Ovary (tissue), 9 donors: ENCODE measurements around the gene MMP21. TPM values are rescaled to one million over a fixed set of nuclear protein-coding genes. Genes with fewer than 3 reads are reported as not detected.

ENCODE experiments used
- DNase-seq, 5 donors: peaks; one replicate each; pipeline ENCODE4 v3.0.0-alpha.2; 2019 to 2020
- H3K27ac ChIP-seq, 2 donors: fragments of 200-600 bp; one replicate each; pipeline versions ENCODE4 v1.5.1 to v1.8.0; 2019 to 2022
- H3K27me3 ChIP-seq: fragments of 200-600 bp; one replicate; pipeline ENCODE4 v1.8.0; 2022
- H3K36me3 ChIP-seq: fragments of 200-600 bp; sonication (generic); one replicate; pipeline ENCODE4 v1.5.1; 2019
- H3K4me1 ChIP-seq: one replicate; pipeline ENCODE4 v1.8.1; 2013; ENCODE audit warnings: mild to moderate bottlenecking, moderate library complexity; ENCODE audit not compliant: insufficient read depth
- H3K4me3 ChIP-seq: fragments of 200-600 bp; sonication (generic); one replicate; pipeline ENCODE4 v1.5.1; 2017
- H3K9me3 ChIP-seq, 2 donors: fragments of 200-600 bp in 1 of 2; sonication (generic) in 1 of 2; one replicate each; pipeline versions ENCODE4 v1.5.1 to v1.8.1; 2013 to 2019; ENCODE audit warnings: mild to moderate bottlenecking in 1 of 2, moderate library complexity in 1 of 2
- EP300 ChIP-seq: sonication (generic); formaldehyde crosslinking; IDR thresholded peaks from one replicate; pipeline ENCODE4 v1.6.1; 2017; ENCODE audit warnings: antibody characterized with exemption
- POLR2A ChIP-seq: fragments of 450-650 bp; IDR thresholded peaks from one replicate; pipeline ENCODE4 v1.6.1; 2017; ENCODE audit warnings: antibody characterized with exemption, mild to moderate bottlenecking, moderate library complexity
- WGBS, 3 donors: extraction: QIAGEN DNeasy Blood & Tissue Kit in 1 of 3; methylation state at CpG; one replicate each; pipeline versions ENCODE4 v1.1.5 to v1.1.7; 2013 to 2017; 5-methylcytosine and 5-hydroxymethylcytosine counted together
- intact Hi-C, 4 donors: fragments of 100-400 bp; cut with DNase I; formaldehyde crosslinking; loops; one replicate each; pipeline versions ENCODE4 v1.11.0 to v1.15.1; 2022 to 2023
- microRNA counts: library from miRNA; unstranded; fragments of <30 nt; microRNA quantifications from one replicate; lab custom pipeline; 2016
- microRNA-seq, 3 donors: library from miRNA; unstranded; fragments of <30 nt; microRNA quantifications; one replicate each; pipeline versions ENCODE4 to v1.2.0, GENCODE V29; 2019 to 2020
- polyA plus RNA-seq, 2 donors: library from polyadenylated mRNA; stranded (reverse); fragments of 200-250 nt in 1 of 2; fragments of 350-450 nt in 1 of 2; fragmentation: Illumina TruSeq in 1 of 2; extraction: RNeasy Lipid Tissue Mini Kit (QIAGEN cat#74804) in 1 of 2; gene quantifications; one replicate each; pipeline ENCODE4 v1.2.3, GENCODE V29; 2013 to 2014
- small RNA-seq: library from RNA; depleted of rRNA; stranded (forward); fragments of <200 nt; gene quantifications from one replicate; pipeline ENCODE3, GENCODE V24; 2016
- total RNA-seq, 7 donors: library from RNA; depleted of rRNA in 2 of 7; stranded (reverse); fragments of >200 nt in 2 of 7; fragmentation: NEBNext Ultra II Directional in 3 of 7; extraction: Animal tissue kit (Norgen Biotek cat#: 25700) in 3 of 7; gene quantifications; one replicate each; pipeline versions ENCODE4 v1.1.0 to v1.2.4, GENCODE V29; 2016 to 2023
- TF ChIP-seq, protein P1 (sequence below), 3 donors: fragments of 450-650 bp in 2 of 3; fragments of 200-600 bp in 1 of 3; IDR thresholded peaks; one replicate each; pipeline versions ENCODE4 v1.5.1 to v1.8.0; 2016 to 2022; ENCODE audit warnings: antibody characterized with exemption in 3 of 3, mild to moderate bottlenecking in 1 of 3
- donor health status: DM: no; HTN: no; CAD: no; lungs with moderate emphysema.
- donor health status: DM: no; HTN: no; CAD: no.
- donor health status: Bipolar disorder and iron deficiency.
- donor health status: DM: yes; HTN: yes; CAD: no.
- donor health status: DM: no; HTN: no; CAD: no.
- donor health status: DM: yes; HTN: yes; CAD: no.

Gene MMP21
- total and polyA plus RNA-seq, 9 donors, result 0.11 to 1.6 (median 1.00) TPM

DNA sequence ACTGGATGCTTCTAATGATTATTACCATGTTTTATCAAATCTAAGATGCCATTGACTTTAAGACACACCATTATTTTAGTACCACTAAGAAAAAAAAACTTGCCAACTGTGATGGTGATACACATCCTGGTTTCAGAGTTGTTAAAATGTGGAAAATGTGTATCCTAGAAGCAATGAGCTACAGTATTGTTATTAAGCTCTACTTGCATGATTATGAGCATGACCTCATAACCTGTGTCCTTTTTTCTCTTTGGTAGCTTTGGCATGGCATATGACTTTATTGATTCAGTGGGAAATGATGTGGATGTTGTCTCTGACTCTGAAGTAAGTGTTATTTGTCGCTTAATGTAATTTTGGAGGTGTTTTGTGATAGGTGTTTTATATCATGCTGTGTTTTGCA, 52.8 kb downstream of the MMP21 start:
- intact Hi-C loops, result no loop called here
- no peak for DNase-seq
- TF ChIP-seq POLR2A, result no peak
- TF ChIP-seq, protein P1, sequence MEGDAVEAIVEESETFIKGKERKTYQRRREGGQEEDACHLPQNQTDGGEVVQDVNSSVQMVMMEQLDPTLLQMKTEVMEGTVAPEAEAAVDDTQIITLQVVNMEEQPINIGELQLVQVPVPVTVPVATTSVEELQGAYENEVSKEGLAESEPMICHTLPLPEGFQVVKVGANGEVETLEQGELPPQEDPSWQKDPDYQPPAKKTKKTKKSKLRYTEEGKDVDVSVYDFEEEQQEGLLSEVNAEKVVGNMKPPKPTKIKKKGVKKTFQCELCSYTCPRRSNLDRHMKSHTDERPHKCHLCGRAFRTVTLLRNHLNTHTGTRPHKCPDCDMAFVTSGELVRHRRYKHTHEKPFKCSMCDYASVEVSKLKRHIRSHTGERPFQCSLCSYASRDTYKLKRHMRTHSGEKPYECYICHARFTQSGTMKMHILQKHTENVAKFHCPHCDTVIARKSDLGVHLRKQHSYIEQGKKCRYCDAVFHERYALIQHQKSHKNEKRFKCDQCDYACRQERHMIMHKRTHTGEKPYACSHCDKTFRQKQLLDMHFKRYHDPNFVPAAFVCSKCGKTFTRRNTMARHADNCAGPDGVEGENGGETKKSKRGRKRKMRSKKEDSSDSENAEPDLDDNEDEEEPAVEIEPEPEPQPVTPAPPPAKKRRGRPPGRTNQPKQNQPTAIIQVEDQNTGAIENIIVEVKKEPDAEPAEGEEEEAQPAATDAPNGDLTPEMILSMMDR (IDR thresholded peaks at IDR 0.05), result no peak
- no peak for TF ChIP-seq EP300
- WGBS, 3 donors, result 94 to 98% (median 96%) methylated on average over 1 of the region's 1 CpG
- Histone ChIP-seq H3K4me1 (peaks cover 2% of the 10 kb centered on the region), H3K9me3 (no peaks in the 10 kb centered on the region), H3K27me3 (no peaks in the 10 kb centered on the region), H3K4me3 (no peak overlapping the region), H3K36me3 (no peaks in the 10 kb centered on the region), H3K27ac (no peak overlapping the region)

DNA sequence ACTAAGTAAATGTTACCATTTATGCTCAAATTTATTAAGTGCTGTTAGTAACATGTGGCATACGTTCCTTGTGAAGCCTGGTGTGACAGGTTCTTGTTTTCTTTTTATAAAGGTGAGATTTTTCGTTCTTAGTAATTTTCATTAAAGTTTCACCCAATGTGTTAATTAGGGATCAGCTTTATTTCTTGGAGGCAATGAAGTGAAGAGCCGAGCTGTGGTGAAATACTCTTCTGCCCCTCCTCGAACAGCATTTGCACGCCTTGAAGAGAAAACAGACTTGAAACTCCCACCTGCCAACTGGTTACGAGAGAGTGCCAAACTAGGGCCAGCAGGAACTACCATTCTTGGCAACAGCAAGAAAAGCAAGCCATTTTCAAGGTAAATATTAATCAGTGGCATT, 54.6 kb downstream of the MMP21 start:
- intact Hi-C loops, result no loop called here
- H3K27ac ChIP-seq, result no peak overlapping the region
- TF ChIP-seq POLR2A (no peak), EP300 (no peak)
- TF ChIP-seq, protein P1 (IDR thresholded peaks at IDR 0.05), result no peak
- WGBS, 3 donors, result 80 to 91% (median 85%) methylated on average over 6 of the region's 6 CpGs
- no peaks in the 10 kb centered on the region for H3K9me3 ChIP-seq
- H3K4me1 ChIP-seq, result peaks cover 2% of the 10 kb centered on the region
- H3K4me3 ChIP-seq, result no peak overlapping the region
- no peaks in the 10 kb centered on the region for H3K27me3 ChIP-seq
- DNase-seq, result no peak
- H3K36me3 ChIP-seq, result no peaks in the 10 kb centered on the region

DNA sequence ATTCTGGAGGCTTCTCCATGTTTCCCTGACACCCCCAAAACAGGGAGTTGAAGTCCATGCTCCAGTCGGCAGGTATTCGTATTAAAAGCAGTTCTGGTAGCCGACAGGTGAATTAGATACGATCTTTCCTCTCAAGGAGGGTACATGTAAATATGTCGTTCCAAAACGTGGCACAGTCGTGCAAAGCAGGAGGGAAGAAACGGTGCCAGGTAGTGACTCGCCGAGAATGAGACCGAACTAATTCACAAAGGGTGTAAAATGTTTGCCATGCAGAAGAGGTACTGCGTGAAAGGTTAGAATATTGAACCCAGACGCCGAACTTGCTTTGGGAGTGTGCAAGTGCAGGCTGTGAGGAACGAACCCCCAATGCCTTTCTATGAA, 55.6 kb downstream of the MMP21 start:
- peak overlapping the region; percentile 64 to 85 for H3K27ac ChIP-seq
- no peaks in the 10 kb centered on the region for H3K27me3 ChIP-seq
- no peaks in the 10 kb centered on the region for H3K9me3 ChIP-seq
- peak overlapping the region; percentile 100 for H3K4me3 ChIP-seq
- WGBS, 3 donors, result 0 to 1% (median 0%) methylated on average over 15 of the region's 15 CpGs
- no peak for DNase-seq
- intact Hi-C loops, result no loop called here
- no peak for TF ChIP-seq POLR2A
- TF ChIP-seq, protein P1 (IDR thresholded peaks at IDR 0.05), result no peak
- TF ChIP-seq EP300, result no peak
- H3K36me3 ChIP-seq, result no peaks in the 10 kb centered on the region
- peaks cover 2% of the 10 kb centered on the region for H3K4me1 ChIP-seq

DNA sequence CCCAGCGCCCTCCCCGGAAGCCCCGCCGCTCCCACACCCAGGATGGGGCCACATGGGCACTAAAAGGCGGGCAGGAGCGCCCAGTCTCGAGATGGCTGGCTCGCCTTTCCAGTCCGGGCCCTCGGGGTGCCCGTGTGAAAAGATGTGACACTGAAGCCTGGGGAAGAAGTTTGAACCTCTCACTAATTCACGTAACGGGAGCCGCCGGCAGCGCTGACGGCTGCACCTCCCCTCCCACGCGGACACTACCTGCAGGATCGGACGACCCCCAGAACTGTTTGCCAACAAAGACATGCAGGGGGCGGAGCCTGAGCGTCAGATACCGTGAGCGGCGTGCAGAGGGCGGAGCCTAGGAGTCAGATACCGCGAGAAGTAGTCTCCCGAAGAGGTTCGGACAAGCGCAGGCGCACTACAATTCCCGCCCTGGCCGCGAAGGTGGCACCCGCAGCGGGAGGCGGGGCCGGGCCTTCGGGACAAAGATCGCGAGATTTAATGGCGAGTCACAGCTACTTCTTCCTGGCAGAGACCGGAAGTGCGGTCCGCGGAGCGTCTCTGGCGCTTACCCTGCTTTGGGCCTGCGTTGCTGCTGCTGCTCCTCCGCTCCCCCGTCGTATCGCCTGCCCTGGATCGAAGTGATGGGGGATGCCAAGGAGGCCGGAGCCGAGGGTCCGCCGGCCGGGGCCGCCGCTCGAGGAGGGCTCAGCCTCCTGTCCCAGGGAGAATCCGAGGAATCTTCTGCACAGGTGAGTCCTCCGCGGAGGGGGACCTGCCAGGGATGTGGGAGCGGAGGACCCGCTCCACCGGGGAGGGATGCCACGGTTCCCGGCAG, 56.2 kb downstream of the MMP21 start, which contains the start of gene EDRF1:
TSS of gene EDRF1 (plus strand) at position 537 of the 829 bp plus-strand sequence. CDS start at position 636, 99 bp downstream.
- Histone ChIP-seq H3K9me3 (no peaks in the 10 kb centered on the region), H3K27ac (peak within 1 kb of the TSS; percentile 64 to 85), H3K4me1 (peaks cover 2% of the 10 kb centered on the region), H3K36me3 (no peaks in the 10 kb centered on the region), H3K4me3 (peak within 1 kb of the TSS; percentile 100), H3K27me3 (no peaks in the 10 kb centered on the region)
- TF ChIP-seq EP300, result no peak
- TF ChIP-seq, protein P1 (IDR thresholded peaks at IDR 0.05), result peak in 1 of 3 donors; percentile 26
- TF ChIP-seq POLR2A, result peak; percentile 78
- DNase-seq, result peak; percentile 99 to 100 (median 99)
- WGBS, 3 donors, result 0% methylated on average over 65 to 72 of the region's 72 CpGs
- intact Hi-C loops, result no loop called here

MicroRNAs encoded within 50 kb of the gene (microRNA counts, 767-probe panel; counts per million panel counts)
- microRNA hsa-miR-4484 (lab: Ali Mortazavi, UCI), result 530 counts per million, percentile 78 among the panel's probes with 10 or more counts

Small RNAs within 50 kb of the gene (microRNA-seq; reads per million reads assigned to microRNA genes)
- gene MIR4484, result 0 to 0.47 (median 0.18) reads per million in 3 donors

Small RNAs within 50 kb of the gene (small RNA-seq; reads per million reads assigned to genes)
- gene MIR4484, result not detected

Other genes starting within 250 kb of the MMP21 start
- not detected for gene TEX36, start 92.7 kb downstream of the MMP21 start, total RNA-seq
- gene TEX36, start 92.7 kb downstream of the MMP21 start, polyA plus RNA-seq, result not detected
- 10 to 100 TPM; 18.5 to 29.0 (median 23.8) TPM for gene EDRF1, start 56.1 kb downstream of the MMP21 start, total RNA-seq
- gene EDRF1, start 56.1 kb downstream of the MMP21 start, polyA plus RNA-seq, result 10 to 100 TPM; 17.0 to 17.3 TPM
- 10 to 100 TPM; 18.5 to 39.6 (median 28.6) TPM for gene UROS, start 47.4 kb upstream of the MMP21 start, total RNA-seq
- gene UROS, start 47.4 kb upstream of the MMP21 start, polyA plus RNA-seq, result 10 to 100 TPM; 23.7 to 82.5 TPM
- 10 to 100 TPM; 29.9 to 60.6 (median 48.4) TPM for gene BCCIP, start 47.7 kb upstream of the MMP21 start, total RNA-seq
- gene BCCIP, start 47.7 kb upstream of the MMP21 start, polyA plus RNA-seq, result 10 to 100 TPM; 40.5 to 50.2 TPM
- gene DHX32, start 105.5 kb upstream of the MMP21 start, total RNA-seq, result 10 to 100 TPM; 18.0 to 36.5 (median 34.1) TPM
- gene DHX32, start 105.5 kb upstream of the MMP21 start, polyA plus RNA-seq, result 10 to 100 TPM; 17.1 to 28.3 TPM
- gene FANK1, start 120.7 kb upstream of the MMP21 start, total RNA-seq, result 10 to 100 TPM in 1 of 7 donors, 1 to 10 TPM in 6; 4.9 to 27.0 (median 6.1) TPM
- 1 to 10 TPM; 5.3 to 5.4 TPM for gene FANK1, start 120.7 kb upstream of the MMP21 start, polyA plus RNA-seq